IMR-90 (cell line): Measurements from ENCODE around the gene SRD5A1. TPM values are rescaled to one million over a fixed set of nuclear protein-coding genes. Genes with fewer than 3 reads are reported as not detected.

Experiments
- ATAC-seq: fragments of 200-7000 bp; cut with Tn5 transposase; 2 replicates; pipeline ENCODE4 v1.9.1; 2020; ENCODE audit warnings: low read depth, mild to moderate bottlenecking, moderate library complexity
- BruUV-seq: library from RNA; stranded (reverse); fragments of 400-500 nt; replicated peaks from 2 replicates; lab custom pipeline; 2021; lab: Mats Ljungman, UMichigan
- CTCF ChIA-PET: fragments of 300-600 bp; formaldehyde crosslinking; extraction: SDS; loops from one replicate; lab custom pipeline; 2021; ENCODE audit warnings: antibody characterized with exemption; lab: Yijun Ruan, JAX
- POLR2A ChIA-PET: fragments of 300-600 bp; sonication (Branson Sonifier 250); formaldehyde crosslinking; loops from one replicate; lab custom pipeline; 2022; ENCODE audit warnings: antibody characterized with exemption; ENCODE audit not compliant: unreplicated experiment; lab: Charles Lee
- DNase-seq: peaks from one replicate; pipeline ENCODE4 v3.0.0; 2013
- H2AFZ ChIP-seq: replicated peaks from 2 replicates; pipeline ENCODE3; 2013; ENCODE audit warnings: low read length, mild to moderate bottlenecking; ENCODE audit not compliant: poor library complexity
- H2AK5ac ChIP-seq: 2 replicates; pipeline ENCODE4 v1.6.1; 2013; ENCODE audit warnings: low read depth, low read length, inconsistent platforms
- H2AK9ac ChIP-seq: replicated peaks from 2 replicates; pipeline ENCODE3; 2013; ENCODE audit warnings: mild to moderate bottlenecking, low read depth, low read length, moderate library complexity; ENCODE audit not compliant: poor library complexity
- H2BK120ac ChIP-seq: 2 replicates; pipeline ENCODE4 v1.6.1; 2013; ENCODE audit warnings: low read depth, low read length, inconsistent platforms
- H2BK15ac ChIP-seq: 3 replicates; pipeline ENCODE4 v1.6.1; 2013; ENCODE audit warnings: low read depth, low read length, inconsistent platforms
- H2BK20ac ChIP-seq: 2 replicates; pipeline ENCODE4 v1.6.1; 2013; ENCODE audit warnings: low read depth, mild to moderate bottlenecking, inconsistent platforms, low read length, moderate library complexity
- H2BK5ac ChIP-seq: 2 replicates; pipeline ENCODE4 v1.6.1; 2013; ENCODE audit warnings: mild to moderate bottlenecking, low read depth, low read length, inconsistent platforms; ENCODE audit not compliant: poor library complexity, severe bottlenecking
- H3K14ac ChIP-seq: replicated peaks from 2 replicates; pipeline ENCODE4 v1.6.1; 2013; ENCODE audit warnings: low read depth, low read length, inconsistent platforms
- H3K18ac ChIP-seq: 2 replicates; pipeline ENCODE4 v1.6.1; 2013; ENCODE audit warnings: low read depth, low read length, control low read depth
- H3K23ac ChIP-seq: 2 replicates; pipeline ENCODE4 v1.6.1; 2013; ENCODE audit warnings: low read depth, low read length, inconsistent platforms
- H3K27ac ChIP-seq: 2 replicates; pipeline ENCODE4 v1.5.1; 2013; ENCODE audit warnings: mild to moderate bottlenecking, control low read depth, low read length; ENCODE audit not compliant: insufficient read depth
- H3K27me3 ChIP-seq: 2 replicates; pipeline ENCODE4 v1.6.1; 2013; ENCODE audit warnings: low read length; ENCODE audit not compliant: control insufficient read depth, insufficient read depth
- H3K36me3 ChIP-seq: 2 replicates; pipeline ENCODE4 v1.6.1; 2013; ENCODE audit warnings: low read length, mixed read lengths; ENCODE audit not compliant: control insufficient read depth, insufficient read depth
- H3K4ac ChIP-seq: 2 replicates; pipeline ENCODE4 v1.6.1; 2013; ENCODE audit warnings: low read depth, low read length, inconsistent platforms
- H3K4me1 ChIP-seq: 2 replicates; pipeline ENCODE4 v1.6.1; 2013; ENCODE audit warnings: low read length, mixed read lengths; ENCODE audit not compliant: control insufficient read depth, insufficient read depth
- H3K4me2 ChIP-seq: 2 replicates; pipeline ENCODE4 v1.6.1; 2013; ENCODE audit warnings: low read depth, mild to moderate bottlenecking, control low read depth, low read length, moderate library complexity
- H3K4me3 ChIP-seq: 2 replicates; pipeline ENCODE4 v1.5.1; 2013; ENCODE audit warnings: low read depth, mild to moderate bottlenecking, control low read depth, low read length, moderate library complexity; ENCODE audit not compliant: insufficient read depth
- H3K56ac ChIP-seq: 2 replicates; pipeline ENCODE4 v1.6.1; 2013; ENCODE audit warnings: low read length, inconsistent platforms; ENCODE audit not compliant: insufficient read depth; ENCODE audit errors: extremely low read depth
- H3K79me1 ChIP-seq, 2 experiments: 2 replicates each; pipeline ENCODE4 v1.6.1; 2013; ENCODE audit warnings: low read length in 2 of 2, inconsistent platforms in 1 of 2, low read depth in 1 of 2
- H3K9ac ChIP-seq: 2 replicates; pipeline ENCODE4 v1.6.1; 2013; ENCODE audit warnings: low read depth, low read length, control low read depth
- H3K9me1 ChIP-seq: 2 replicates; pipeline ENCODE4 v1.6.1; 2013; ENCODE audit warnings: low read length, inconsistent platforms; ENCODE audit not compliant: insufficient read depth
- H3K9me3 ChIP-seq: 2 replicates; pipeline ENCODE4 v1.6.1; 2013; ENCODE audit warnings: low read length; ENCODE audit not compliant: control insufficient read depth, insufficient read depth
- H4K20me1 ChIP-seq: 2 replicates; pipeline ENCODE4 v1.6.1; 2013; ENCODE audit warnings: low read length, inconsistent platforms; ENCODE audit not compliant: insufficient read depth
- H4K5ac ChIP-seq: 2 replicates; pipeline ENCODE4 v1.6.1; 2013; ENCODE audit warnings: mild to moderate bottlenecking, low read depth, low read length, control low read depth
- H4K8ac ChIP-seq, 2 experiments: 2 replicates each; pipeline ENCODE4 v1.6.1; 2013; ENCODE audit warnings: low read depth in 2 of 2, low read length in 2 of 2, control low read depth in 1 of 2, inconsistent platforms in 1 of 2
- H4K91ac ChIP-seq: 2 replicates; pipeline ENCODE4 v1.6.1; 2013; ENCODE audit warnings: low read depth, low read length, inconsistent platforms; ENCODE audit not compliant: insufficient read depth
- CTCF ChIP-seq: conservative IDR thresholded peaks from 2 replicates; pipeline ENCODE4 v1.5.1; 2012; ENCODE audit warnings: mild to moderate bottlenecking, low read depth, low read length, improper control_type of control experiment
- ELK1 ChIP-seq: fragments of 150-350 bp; IDR thresholded peaks from 2 replicates; pipeline ENCODE4 v1.6.1; 2016; ENCODE audit warnings: low read depth, mild to moderate bottlenecking, low read length, moderate library complexity, borderline replicate concordance
- FOS ChIP-seq: fragments of 150-350 bp; IDR thresholded peaks from 2 replicates; pipeline ENCODE4 v1.6.1; 2016; ENCODE audit warnings: low read depth, low read length
- MAFK ChIP-seq: IDR thresholded peaks from 2 replicates; pipeline ENCODE4 v1.6.1; 2012; ENCODE audit warnings: low read depth, low read length, improper control_type of control experiment
- MXI1 ChIP-seq: IDR thresholded peaks from 2 replicates; pipeline ENCODE4 v1.6.1; 2012; ENCODE audit warnings: low read depth, mild to moderate bottlenecking, low read length, moderate library complexity, borderline replicate concordance
- NFE2L2 ChIP-seq: fragments of 150-350 bp; IDR thresholded peaks from 2 replicates; pipeline ENCODE4 v1.6.1; 2016; ENCODE audit warnings: low read depth, mild to moderate bottlenecking, low read length
- RCOR1 ChIP-seq: IDR thresholded peaks from 2 replicates; pipeline ENCODE4 v1.6.1; 2012; ENCODE audit warnings: mild to moderate bottlenecking, low read length, improper control_type of control experiment; ENCODE audit not compliant: insufficient replicate concordance
- USF2 ChIP-seq: fragments of 150-350 bp; IDR thresholded peaks from 2 replicates; pipeline ENCODE4 v1.6.1; 2017; ENCODE audit warnings: mild to moderate bottlenecking, antibody characterized with exemption, low read length, low read depth
- WGBS, 2 experiments: methylation state at CpG; one replicate each; pipeline versions ENCODE4 v1.1.5 to v1.1.7; 2013; ENCODE audit warnings: missing lambda C conversion rate in 2 of 2; ENCODE audit not compliant: insufficient read length in 1 of 2; ENCODE audit errors: extremely low coverage in 2 of 2; 5-methylcytosine and 5-hydroxymethylcytosine counted together
- dilution Hi-C: fragments of 300-500 bp; cut with HindIII; formaldehyde crosslinking; loops from one replicate; pipeline ENCODE4 v1.14.3; 2018; ENCODE audit warnings: low sequenced_read_pairs; ENCODE audit not compliant: unreplicated experiment
- in situ Hi-C: fragments of 300-500 bp; cut with MboI; formaldehyde crosslinking; loops from 3 replicates; pipeline ENCODE4 v1.14.3; 2019; ENCODE audit warnings: low sequenced_read_pairs, inconsistent platforms, mixed read lengths
- intact Hi-C: fragments of 100-400 bp; cut with micrococcal nuclease; formaldehyde crosslinking; loops from 2 replicates; pipeline ENCODE4 v1.10.0; 2022
- polyA plus RNA-seq, 3 experiments: library from polyadenylated mRNA; depleted of rRNA; stranded (reverse); fragments of >200 nt; gene quantifications; 2 replicates each; pipeline ENCODE4 v1.2.3, GENCODE V29; 2012; ENCODE audit warnings: low replicate concordance in 1 of 3
- total RNA-seq: library from RNA; depleted of rRNA; stranded (reverse); fragments of >200 nt; gene quantifications from 2 replicates; pipeline ENCODE4 v1.2.3, GENCODE V29; 2012

SRD5A1 gene
- total and polyA plus RNA-seq, 2 of the 4 experiments (the other 2 are of a cell fraction) = 6.3 to 18.2 TPM

DNA sequence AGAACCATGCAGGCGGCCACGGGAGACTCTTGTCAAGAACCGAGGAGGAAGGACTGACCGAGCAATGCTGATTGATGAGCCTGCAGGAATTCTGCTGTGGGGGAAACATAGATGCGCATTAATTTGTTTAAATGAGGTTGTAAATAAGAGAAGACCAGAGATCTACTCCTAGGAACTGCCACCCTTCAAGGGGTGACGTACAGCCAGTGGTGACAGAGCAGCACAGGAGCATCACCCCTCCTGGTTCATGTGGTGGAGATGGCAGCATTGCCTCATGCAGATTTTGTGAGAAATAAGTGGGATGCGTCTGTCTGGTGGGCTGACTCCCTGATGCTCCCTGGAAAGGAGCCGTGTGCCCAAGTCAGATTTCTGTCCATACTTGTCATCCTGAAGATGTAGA is 22.2 kb downstream of the SRD5A1 start:
- Histone ChIP-seq H3K4me3 (no peak overlapping the region), H3K27ac (no peak overlapping the region), H2BK5ac (no peak overlapping the region), H3K4ac (no peak overlapping the region), H3K23ac (no peak overlapping the region), H2BK15ac (no peak overlapping the region), H4K91ac (no peak overlapping the region), H2BK20ac (no peak overlapping the region), H3K27me3 (no peaks in the 10 kb centered on the region), H3K14ac (no peak overlapping the region), H3K18ac (no peak overlapping the region), H2AK9ac (no peak overlapping the region), H3K36me3 (peaks cover 25% of the 10 kb centered on the region), H2AFZ (no peak overlapping the region), H2BK120ac (no peak overlapping the region), H3K79me1 (peaks cover 7 to 14% of the 10 kb centered on the region in 2 experiments; a peak in 2 of 4 replicates), H2AK5ac (no peak overlapping the region), H3K56ac (no peak overlapping the region), H3K9ac (no peak overlapping the region), H3K4me2 (no peak overlapping the region), H3K9me1 (no peaks in the 10 kb centered on the region; the same call in 1 of the 2 replicates), H4K20me1 (no peaks in the 10 kb centered on the region), H4K5ac (no peak overlapping the region), H4K8ac (no peak overlapping the region), H3K4me1 (no peaks in the 10 kb centered on the region), H3K9me3 (peaks cover 3% of the 10 kb centered on the region; the same call in 1 of the 2 replicates)
- WGBS, 2 experiments = 100% methylated on average over 3 of the region's 8 CpGs; no CpG with 5 or more reads in 1 of the 2 experiments
- no peak for DNase-seq
- intact Hi-C loops = no loop called here
- BruUV-seq = no TSS peak
- CTCF ChIA-PET = no interaction called here
- POLR2A ChIA-PET = no interaction called here
- in situ Hi-C loops = no loop called here
- ATAC-seq = no peak
- dilution Hi-C loops = no loop called here
- TF ChIP-seq ELK1 (no peak), CTCF (no peak), USF2 (no peak), MAFK (no peak), NFE2L2 (no peak), RCOR1 (no peak), MXI1 (no peak), FOS (no peak)
